22Rv1 (cell line): ENCODE results near the gene CCT8.
"Not testable (repeated sequence)": the region's sequence is repeated elsewhere in the genome, so short reads cannot be mapped to it uniquely, and the experiment has no call there.

Source experiments
- H3K27ac ChIP-seq: fragments of 450-650 bp; 2 replicates; pipeline ENCODE4 v1.5.1; 2017
- ZFX ChIP-seq: fragments of 450-650 bp; IDR thresholded peaks from 2 replicates; pipeline ENCODE4 v1.6.1; 2017; ENCODE audit warnings: antibody characterized with exemption, borderline replicate concordance
- TF ChIP-seq, protein P1 (sequence below): fragments of 450-650 bp; IDR thresholded peaks from 2 replicates; pipeline ENCODE4 v1.5.1; 2017; ENCODE audit warnings: mild to moderate bottlenecking

Gene CCT8

DNA sequence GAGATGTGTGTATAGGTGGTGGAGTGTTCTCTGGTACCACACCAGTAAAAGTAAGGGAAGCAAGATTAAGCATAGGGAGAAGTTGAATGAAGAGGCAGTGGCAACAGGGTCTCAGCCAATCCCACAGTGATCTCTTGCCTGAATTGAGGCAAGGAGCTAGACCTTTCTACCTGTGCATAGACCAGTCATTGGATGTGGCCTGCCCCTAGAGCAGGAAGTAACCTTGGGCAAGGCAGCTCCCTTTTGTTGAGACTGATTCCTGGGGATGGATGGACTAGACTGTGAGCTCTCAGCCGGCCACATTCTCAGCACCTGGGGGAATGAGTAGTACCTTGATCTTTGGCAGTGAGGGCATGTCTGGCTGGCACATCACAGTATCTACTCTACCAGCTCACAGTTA, 42.5 kb downstream of the CCT8 start:
- no peak overlapping the region for H3K27ac ChIP-seq
- TF ChIP-seq ZFX: no peak
- TF ChIP-seq, protein P1, sequence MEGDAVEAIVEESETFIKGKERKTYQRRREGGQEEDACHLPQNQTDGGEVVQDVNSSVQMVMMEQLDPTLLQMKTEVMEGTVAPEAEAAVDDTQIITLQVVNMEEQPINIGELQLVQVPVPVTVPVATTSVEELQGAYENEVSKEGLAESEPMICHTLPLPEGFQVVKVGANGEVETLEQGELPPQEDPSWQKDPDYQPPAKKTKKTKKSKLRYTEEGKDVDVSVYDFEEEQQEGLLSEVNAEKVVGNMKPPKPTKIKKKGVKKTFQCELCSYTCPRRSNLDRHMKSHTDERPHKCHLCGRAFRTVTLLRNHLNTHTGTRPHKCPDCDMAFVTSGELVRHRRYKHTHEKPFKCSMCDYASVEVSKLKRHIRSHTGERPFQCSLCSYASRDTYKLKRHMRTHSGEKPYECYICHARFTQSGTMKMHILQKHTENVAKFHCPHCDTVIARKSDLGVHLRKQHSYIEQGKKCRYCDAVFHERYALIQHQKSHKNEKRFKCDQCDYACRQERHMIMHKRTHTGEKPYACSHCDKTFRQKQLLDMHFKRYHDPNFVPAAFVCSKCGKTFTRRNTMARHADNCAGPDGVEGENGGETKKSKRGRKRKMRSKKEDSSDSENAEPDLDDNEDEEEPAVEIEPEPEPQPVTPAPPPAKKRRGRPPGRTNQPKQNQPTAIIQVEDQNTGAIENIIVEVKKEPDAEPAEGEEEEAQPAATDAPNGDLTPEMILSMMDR: no peak

DNA sequence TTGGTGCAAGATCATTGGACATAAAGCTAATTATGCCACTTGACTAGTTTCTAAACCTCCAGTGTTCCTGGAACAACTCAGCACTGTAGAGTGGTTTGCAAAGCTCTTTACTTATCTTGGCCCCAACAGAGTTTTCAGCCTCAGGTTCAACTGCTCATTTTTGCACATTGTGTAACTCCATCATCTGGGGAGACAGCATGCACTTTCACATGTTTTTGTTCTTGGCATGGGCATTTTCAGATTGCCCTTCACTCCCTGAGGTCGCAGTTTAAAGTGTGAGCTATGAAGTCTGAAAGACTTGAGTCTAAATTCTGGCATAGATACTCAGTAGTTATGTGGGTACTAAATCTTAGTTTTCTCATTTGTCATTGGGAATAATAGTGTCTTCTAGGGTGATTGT, 43.9 kb downstream of the CCT8 start:
- no peak overlapping the region for H3K27ac ChIP-seq
- TF ChIP-seq, protein P1: no peak
- TF ChIP-seq ZFX: no peak

DNA sequence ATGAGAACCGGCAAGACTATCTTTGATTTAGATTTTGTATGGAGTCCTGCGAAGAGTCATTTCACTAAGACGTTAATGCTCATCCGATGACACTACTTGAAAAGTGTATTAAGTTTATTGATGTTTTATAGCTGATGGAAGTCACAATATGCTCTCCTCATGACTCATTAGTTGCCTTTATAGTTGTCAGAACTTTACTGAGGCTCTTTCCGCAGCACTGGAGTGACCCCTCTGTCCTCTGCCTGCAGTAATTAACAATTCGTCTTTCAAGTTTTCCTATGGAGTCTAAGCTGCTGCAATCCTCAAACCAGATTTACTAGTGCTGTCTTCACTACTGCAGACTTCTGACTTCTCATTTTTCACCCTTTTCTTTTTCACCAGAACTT, 48.1 kb downstream of the CCT8 start:
- no peak for TF ChIP-seq ZFX
- TF ChIP-seq, protein P1: no peak
- H3K27ac ChIP-seq: peak overlapping the region; percentile 87

DNA sequence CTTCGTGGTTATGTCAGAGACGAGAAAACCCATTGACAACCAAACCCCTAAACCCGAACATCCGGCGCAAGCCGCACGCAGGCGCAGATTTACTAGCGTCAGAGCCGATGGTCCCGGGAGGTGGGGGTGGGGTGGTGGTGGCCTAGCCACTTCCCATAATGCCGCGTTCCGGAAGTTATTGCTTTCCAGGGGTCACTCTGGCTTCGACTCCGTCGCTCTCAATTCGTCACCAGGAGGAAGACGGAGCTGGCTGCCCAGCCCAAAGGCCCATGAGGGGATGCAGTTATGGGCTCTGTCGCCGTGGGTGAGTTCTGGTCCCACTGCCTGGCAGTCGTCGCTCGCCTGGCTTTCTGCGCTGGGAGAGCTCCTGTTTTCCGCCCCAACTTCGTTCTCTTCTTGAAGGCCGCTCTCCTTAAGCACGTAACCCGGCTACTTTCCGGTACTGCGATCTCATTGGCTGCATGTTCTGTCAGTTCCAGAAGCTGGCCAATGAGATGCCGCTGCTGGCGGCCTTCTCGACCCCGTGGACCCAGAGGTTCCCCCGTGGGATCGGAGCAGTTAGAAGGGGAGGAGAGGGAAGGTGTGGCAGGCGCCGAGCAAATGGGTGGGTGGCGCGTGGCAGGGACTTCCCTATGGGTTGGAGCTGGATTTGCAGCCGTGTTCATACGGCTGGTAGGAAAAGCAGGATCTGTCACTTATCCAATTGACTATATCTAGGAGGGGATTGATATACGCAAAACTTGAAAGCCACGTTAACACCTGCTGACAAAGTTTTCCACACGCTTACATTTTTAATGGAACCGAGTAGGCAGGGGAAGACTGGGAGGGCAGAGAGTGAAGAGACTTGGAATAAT, 48.7 kb downstream of the CCT8 start, which contains the start of gene USP16:
Gene USP16, plus strand, starts transcription at position 195 of the 854 bp plus-strand sequence. CDS start 3,246 bp downstream, outside the sequence.
- TF ChIP-seq, protein P1: no peak
- H3K27ac ChIP-seq: peak within 1 kb of the TSS; percentile 87

DNA sequence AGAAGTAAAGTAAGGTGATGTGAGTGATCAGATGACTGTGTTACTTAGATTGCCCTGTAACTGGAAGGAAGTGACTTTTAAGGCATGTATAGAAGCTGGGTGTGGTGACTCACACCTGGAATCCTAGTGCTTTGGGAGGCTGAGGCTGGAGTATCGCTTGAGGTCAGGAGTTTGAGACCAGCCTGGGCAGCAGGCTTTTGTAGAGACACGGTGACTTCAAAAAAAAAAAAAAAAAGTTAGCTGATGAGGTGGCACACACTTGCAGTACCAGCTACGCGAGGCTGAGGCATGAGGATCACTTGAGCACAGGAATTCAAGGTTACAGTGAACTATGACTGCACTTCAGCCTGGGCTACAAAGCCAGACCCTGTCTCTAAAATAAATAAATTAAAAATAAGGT, 51.3 kb downstream of the CCT8 start:
- no peak for TF ChIP-seq ZFX
- TF ChIP-seq, protein P1: no peak
- H3K27ac ChIP-seq: no peak overlapping the region

DNA sequence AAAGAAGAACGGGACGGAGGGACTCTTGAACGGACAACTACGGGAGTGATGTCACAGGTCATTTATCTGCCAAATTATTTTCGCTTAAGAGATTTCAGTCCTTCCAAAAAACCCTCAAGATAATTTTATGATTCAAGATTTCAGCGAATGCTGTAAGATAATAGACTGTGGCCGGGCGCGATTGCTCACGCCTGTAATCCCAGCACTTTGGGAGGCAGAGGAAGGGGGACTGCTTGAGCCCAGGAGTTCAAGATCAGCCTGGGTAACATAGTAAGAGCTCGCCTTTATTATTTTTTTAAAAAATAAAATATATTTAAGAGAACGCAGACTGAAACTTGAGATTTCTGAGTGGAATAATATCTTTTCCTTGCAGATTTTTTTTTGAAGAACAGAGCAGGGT, 54.9 kb downstream of the CCT8 start:
- peak overlapping the region; percentile 76 for H3K27ac ChIP-seq
- TF ChIP-seq ZFX: no peak
- TF ChIP-seq, protein P1: no peak

DNA sequence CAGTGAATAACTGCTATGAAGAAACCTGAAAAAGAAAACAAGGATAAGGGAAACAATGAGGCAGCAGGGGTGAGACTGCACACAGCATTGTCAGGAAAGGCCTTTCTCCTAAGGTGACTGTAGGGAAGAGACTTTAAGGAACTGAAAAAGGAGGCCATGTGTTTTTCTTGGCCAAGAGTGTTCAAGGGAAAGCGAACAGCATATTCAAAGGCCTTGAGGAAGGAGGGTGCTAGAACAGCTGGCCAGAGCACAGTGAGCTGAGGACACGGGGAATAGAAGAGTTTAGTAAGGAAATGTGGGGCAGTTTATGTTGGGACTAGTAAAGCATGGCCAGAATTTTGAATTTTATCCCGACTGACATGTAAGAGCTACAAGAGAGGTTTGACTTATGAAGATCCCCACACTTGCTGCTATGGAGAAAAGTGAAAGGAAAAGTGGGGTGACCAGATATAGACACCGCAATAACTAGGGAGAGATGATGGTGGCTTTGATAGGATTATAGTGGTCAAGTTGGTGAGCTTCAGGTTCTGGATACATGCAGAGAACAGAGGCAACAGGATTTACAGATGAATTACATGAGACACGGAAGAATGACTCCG, 55.7 kb downstream of the CCT8 start:
- TF ChIP-seq, protein P1: no peak
- no peak for TF ChIP-seq ZFX
- no peak overlapping the region for H3K27ac ChIP-seq

DNA sequence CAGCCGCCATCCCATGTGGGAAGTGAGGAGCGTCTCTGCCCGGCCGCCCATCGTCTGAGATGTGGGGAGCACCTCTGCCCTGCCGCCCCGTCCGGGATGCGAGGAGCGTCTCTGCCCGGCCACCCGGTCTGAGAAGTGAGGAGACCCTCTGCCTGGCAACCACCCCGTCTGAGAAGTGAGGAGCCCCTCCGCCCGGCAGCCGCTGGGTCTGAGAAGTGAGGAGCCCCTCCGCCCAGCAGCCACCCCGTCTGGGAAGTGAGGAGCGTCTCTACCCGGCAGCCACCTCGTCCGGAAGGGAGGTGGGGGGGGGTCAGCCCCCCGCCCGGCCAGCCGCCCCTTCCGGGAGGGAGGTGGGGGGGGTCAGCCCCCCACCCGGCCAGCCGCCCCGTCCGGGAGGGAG, 62.2 kb downstream of the CCT8 start:
- not testable (repeated sequence) for H3K27ac ChIP-seq
